IPS-NIHi11 (cell line): Measurements from ENCODE around the gene ATP2B3.

Experiments
- DNase-seq: peaks from one replicate; pipeline ENCODE4 v3.0.0; 2012; ENCODE audit warnings: mixed read lengths, low spot score

The ATP2B3 gene

GRCh38 chrX:153620576-153620975 lies 103.1 kb downstream of the ATP2B3 start:
- DNase-seq: no peak

DNA sequence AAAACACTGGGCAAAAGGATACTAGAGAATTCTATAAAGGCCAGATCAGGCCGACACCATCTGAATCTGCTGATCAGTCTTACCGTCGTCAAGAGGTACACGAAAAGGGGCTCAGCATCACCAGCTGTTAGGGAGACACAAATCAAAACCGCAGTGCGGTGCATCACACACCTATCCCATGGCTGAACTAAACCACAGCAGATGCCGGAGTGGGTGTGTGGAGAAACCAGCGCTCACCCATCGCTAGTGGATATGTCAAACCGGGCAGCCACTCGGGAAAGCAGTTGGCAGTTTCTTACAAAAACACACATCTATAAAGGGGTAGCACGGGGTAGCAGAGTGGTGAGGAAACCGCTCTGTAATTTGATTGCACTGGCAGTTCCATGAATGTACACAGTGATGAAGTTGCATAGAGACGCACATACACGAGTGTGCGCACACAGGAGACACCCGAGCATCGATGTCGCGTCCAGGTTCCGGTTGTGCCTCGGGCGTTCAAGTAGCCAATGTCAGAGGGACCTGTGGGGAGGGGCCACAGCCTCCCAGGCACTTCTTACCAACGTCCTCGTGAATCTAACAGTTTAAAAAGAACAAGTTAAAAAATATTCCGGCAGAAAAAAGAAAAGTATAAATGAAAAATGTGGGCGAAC lies 104.6 kb downstream of the ATP2B3 start:
- no peak for DNase-seq

DNA sequence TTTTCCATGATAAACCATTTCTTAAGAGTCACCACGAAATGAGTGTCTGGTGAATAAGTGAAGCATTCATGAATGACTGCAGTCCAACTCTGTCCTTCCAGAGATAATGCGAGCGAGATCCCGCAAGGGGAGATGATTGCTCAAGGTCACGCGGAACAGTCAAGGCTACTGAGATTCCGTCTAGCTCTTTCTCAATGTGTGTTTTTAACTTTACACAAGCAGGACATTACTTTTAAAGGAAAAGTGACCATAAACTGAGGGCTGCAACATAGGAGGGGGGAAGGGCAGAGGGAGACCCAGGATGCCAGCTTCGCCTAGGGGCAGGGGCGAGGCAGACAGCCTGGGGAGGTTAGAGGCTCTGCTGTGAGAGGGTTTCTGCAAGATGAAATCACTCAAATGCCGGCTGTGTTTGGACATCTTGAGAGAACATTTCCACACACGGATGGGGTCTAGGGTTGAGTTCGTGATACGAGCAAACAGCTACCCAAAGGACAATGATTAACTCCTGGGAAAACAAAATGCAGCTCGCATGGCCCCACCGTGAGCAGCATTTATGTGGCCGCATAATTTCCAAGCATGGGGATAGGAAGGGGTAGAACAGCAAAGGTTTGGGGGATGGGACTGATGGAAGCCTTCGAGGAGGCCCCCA lies 105.3 kb downstream of the ATP2B3 start:
- DNase-seq: no peak

DNA sequence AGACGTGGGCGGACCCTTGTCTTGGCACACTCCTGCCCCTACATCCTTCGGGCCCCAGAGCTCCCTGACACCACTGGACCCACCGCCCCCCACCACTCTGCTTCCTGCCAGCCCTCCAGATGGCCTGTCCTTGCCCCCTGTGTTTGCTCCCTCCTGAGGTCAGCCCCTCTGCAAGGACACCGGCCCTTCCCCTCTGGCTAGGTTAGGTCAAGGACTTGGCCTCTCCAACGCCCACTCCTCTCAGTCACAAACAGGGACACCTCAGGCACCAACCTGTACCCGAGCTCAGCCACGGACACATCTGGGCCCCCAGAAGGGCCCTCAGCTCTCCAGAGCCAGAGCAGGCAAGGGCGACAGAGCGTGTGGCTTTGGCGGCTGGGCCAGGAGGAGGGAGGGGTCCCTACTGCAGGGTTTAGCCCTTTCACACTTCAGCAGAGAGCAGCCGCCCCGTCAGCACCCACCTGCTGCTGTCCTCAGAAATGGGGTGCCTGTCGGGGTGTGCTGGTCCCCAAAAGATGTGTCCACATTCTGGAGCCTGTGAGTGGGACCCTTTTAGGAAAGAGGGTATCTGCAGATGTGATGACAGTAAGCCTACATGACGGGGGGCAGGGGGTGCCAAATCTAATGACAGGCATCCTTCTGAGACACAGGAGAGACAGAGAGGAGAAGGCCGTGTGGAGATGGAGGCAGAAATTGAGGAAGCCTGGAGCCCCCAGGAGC lies 106.0 kb downstream of the ATP2B3 start:
- no peak for DNase-seq

DNA sequence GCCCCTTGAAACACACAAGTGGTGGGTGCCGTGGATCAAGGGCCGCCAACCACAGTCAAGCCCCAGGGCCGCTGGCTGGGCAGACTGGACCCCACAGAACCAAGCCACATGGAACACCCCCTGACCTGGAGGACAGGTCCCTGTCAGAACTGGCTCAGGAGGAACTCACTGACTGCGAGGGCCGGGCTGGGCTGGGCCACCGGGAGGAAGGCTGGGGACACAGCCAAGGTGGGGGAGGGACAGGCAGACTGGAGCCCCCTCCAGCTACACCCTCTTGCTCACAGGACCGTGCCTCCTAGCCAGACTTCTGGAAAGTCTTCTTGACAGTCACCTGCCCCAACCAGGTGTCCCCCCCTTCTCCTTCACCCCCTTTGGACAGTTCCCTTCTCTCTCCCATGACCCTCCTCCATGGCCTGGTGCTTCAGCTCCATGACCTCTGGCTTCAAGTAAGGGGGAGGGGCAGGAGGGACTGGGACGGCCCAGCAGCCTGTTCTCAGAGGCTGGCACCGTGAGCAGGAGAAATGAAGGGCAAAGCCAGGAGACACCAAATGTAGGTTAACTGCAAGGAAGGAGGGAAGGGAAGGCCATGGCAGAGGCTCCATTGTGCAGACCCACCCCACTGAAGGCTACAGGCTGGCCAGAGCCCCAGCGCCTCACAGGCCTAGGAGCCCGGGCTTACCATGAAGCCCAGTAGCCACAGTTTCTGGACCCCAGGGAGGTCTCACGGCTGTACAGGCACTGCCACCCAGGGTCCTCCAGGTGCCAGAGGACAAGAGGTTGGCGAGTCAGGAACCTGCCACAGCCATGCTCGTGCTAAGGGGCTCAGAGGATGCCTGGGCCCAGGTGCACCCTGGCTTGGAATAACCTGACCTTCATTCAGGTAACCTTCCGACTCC lies 107.0 kb downstream of the ATP2B3 start:
- DNase-seq: no peak

GRCh38 chrX:153625271-153626024 lies 108.0 kb downstream of the ATP2B3 start:
- DNase-seq: no peak

DNA sequence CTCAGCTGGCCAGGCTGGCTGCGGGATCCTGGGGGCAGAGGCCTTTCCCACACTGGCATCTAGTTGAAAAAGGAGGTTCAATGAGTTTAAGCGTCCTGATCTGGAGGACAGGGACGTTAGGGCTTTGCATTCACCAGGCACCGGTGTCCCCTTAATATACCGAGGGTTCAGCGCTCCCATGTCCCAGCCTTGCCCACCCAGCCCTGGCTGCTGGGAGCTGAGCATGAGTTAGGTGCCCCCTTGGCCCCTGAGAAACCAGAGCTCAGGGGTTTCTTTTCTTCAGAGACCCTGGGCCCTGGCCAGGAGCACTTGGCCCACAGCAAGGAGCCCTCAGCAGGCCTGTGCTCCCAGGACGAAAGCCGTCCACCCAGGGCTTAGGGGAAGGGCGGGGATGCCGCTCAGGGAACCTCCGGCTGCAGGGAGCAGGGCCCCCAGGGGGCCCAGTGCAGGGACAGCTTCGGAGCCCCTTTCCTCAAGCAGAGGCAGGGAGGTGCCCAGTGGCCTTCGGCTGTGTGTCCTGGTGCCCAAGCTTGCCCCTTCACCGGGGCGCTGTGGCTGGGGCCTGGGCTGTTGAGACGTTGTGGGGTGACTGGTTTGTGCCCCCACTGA lies 108.7 kb downstream of the ATP2B3 start:
- no peak for DNase-seq

GRCh38 chrX:153626863-153627674 lies 109.6 kb downstream of the ATP2B3 start:
- no peak for DNase-seq

- no peak for DNase-seq
Measured at GRCh38 chrX:153627675-153628111, 110.3 kb downstream of the ATP2B3 start.

DNA sequence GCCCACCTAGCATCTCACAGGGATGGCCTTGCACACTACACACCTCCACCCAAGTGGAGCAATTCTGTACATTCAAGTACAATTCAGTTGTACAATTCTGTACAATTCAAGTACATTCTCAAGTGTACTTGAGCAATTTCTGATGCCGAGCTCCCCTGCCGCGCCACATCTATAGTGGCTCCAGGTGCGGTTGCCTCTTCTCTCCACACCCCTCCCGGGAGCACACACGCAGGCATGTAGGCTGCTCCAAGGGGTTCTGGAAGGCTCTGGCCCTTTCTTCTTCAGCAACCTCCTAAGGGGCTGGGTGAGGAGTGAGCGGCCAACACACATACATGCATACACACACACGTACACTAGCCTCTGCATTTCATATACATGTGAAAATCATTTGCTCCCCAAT lies 110.7 kb downstream of the ATP2B3 start:
- no peak for DNase-seq

GRCh38 chrX:153628665-153629064 lies 111.2 kb downstream of the ATP2B3 start:
- no peak for DNase-seq

DNA sequence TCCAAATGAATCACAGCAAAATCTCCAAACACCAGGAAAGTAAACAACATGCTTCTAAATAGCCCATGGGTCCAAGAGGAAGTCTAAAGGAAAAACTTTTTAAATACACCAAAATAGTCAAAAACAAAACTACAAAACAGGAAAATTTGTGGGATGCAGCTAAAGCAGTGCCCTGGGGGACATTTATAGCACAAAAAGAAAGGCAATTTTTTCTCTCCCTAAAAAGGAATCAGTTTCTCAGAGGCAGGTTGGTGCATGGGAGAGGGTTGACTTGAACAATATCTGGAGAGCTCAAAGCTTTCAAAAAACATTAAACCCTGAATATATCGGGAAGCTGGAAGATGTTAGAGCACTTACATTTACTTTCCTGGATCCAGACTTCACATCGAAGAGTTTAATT lies 113.9 kb downstream of the ATP2B3 start:
- DNase-seq: no peak

DNA sequence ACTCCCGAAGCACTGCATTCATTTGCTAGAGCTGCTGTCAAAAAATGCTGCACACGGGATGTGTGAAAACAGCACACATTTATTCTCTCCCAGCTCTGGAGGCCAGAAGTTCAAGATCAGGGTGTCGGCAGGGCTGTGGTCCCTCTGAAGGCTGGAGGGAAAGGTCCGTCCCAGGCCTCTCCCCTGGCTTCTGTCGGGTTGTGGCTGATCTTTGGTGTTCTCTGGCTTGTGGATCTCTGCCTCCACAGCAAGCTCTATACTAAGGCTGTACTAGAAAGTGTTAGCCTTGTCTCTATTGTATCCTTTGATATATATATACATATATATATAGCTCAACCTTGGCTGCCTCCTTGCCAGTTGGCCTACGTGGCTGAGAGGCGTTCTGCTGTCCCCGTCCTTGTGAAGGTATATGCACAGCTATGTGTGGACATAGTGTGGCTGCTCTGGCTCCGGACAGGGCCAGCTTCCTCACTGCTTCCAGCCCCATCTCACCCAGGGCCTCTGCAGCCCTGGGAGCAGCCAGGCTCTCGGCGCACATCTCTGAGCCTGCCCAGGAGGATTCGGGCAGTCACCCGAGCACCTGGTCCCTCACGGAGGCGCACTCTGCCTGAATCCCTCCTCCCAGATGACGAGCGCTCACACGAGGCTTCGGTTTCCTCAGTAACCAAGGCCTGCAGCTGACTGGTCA lies 114.6 kb downstream of the ATP2B3 start:
- no peak for DNase-seq
